GM10266 (cell line): ENCODE data around the gene PPM1J.
"Not testable (repeated sequence)": the region's sequence is repeated elsewhere in the genome, so short reads cannot be mapped to it uniquely, and the experiment has no call there.

Source experiments
- DNase-seq: peaks from one replicate; pipeline ENCODE4 v3.0.0; 2012; ENCODE audit errors: extremely low spot score
- CTCF ChIP-seq: IDR thresholded peaks from 2 replicates; pipeline ENCODE4 v1.5.1; 2012; ENCODE audit warnings: mild to moderate bottlenecking, low read depth; ENCODE audit not compliant: control insufficient read depth, insufficient read depth; ENCODE audit errors: missing control alignments

Gene PPM1J

GRCh38 chr1:112744009-112744578, 29.0 kb upstream of the PPM1J start:
- TF ChIP-seq CTCF, result no peak

GRCh38 chr1:112743174-112744008, 28.3 kb upstream of the PPM1J start:
- no peak for DNase-seq
- no peak for TF ChIP-seq CTCF

More at GRCh38 chr1:112744009-112744578, 29.0 kb upstream of the PPM1J start:
- DNase-seq, result no peak

- TF ChIP-seq CTCF, result no peak
Measured at GRCh38 chr1:112737573-112737972, 22.4 kb upstream of the PPM1J start.

GRCh38 chr1:112735752-112736151, 20.6 kb upstream of the PPM1J start:
- no peak for DNase-seq
- no peak for TF ChIP-seq CTCF

More at GRCh38 chr1:112737573-112737972, 22.4 kb upstream of the PPM1J start:
- DNase-seq, result no peak

GRCh38 chr1:112731451-112731850, 16.3 kb upstream of the PPM1J start:
- no peak for DNase-seq
- no peak for TF ChIP-seq CTCF

GRCh38 chr1:112729909-112730308, 14.8 kb upstream of the PPM1J start:
- TF ChIP-seq CTCF, result no peak
- DNase-seq, result no peak

- DNase-seq, result not testable (repeated sequence)
Measured at GRCh38 chr1:112729011-112729410, 13.9 kb upstream of the PPM1J start.

GRCh38 chr1:112728306-112728971, 13.3 kb upstream of the PPM1J start:
- not testable (repeated sequence) for DNase-seq
